ENCODE measurements around the gene AMOTL1.
A peak's percentile ranks its signal among the peaks of the same experiment; 100 is the strongest.
"Not testable (repeated sequence)": the region's sequence is repeated elsewhere in the genome, so short reads cannot be mapped to it uniquely, and the experiment has no call there.

The AMOTL1 gene

GRCh38 chr11:94825031-94825430 lies 56.9 kb downstream of the AMOTL1 start:
- no peak for DNase-seq (ENCODE audit: low read depth)

GRCh38 chr11:94825481-94825880 lies 57.3 kb downstream of the AMOTL1 start:
- no peak for DNase-seq (ENCODE audit: low read depth)

- DNase-seq (ENCODE audit: low read depth): no peak
Measured at GRCh38 chr11:94826415-94826814, 58.3 kb downstream of the AMOTL1 start.

- DNase-seq (ENCODE audit: low read depth): no peak
Measured at GRCh38 chr11:94828088-94828487, 59.9 kb downstream of the AMOTL1 start.

- DNase-seq (ENCODE audit: low read depth): no peak
Measured at GRCh38 chr11:94830722-94831510, 62.8 kb downstream of the AMOTL1 start.

GRCh38 chr11:94831529-94831928 lies 63.4 kb downstream of the AMOTL1 start:
- no peak for DNase-seq (ENCODE audit: low read depth)

GRCh38 chr11:94832604-94833235 lies 64.6 kb downstream of the AMOTL1 start:
- no peak for DNase-seq (ENCODE audit: low read depth)

- no peak for DNase-seq (ENCODE audit: low read depth)
Measured at GRCh38 chr11:94834911-94835593, 66.9 kb downstream of the AMOTL1 start.

GRCh38 chr11:94835594-94835927 lies 67.4 kb downstream of the AMOTL1 start:
- DNase-seq (ENCODE audit: low read depth): no peak

GRCh38 chr11:94837317-94837716 lies 69.2 kb downstream of the AMOTL1 start:
- no peak for DNase-seq (ENCODE audit: low read depth)

GRCh38 chr11:94838027-94838731 lies 70.0 kb downstream of the AMOTL1 start:
- DNase-seq (ENCODE audit: low read depth): no peak

- no peak for DNase-seq (ENCODE audit: low read depth)
Measured at GRCh38 chr11:94840209-94840608, 72.1 kb downstream of the AMOTL1 start.

GRCh38 chr11:94844031-94844430 lies 75.9 kb downstream of the AMOTL1 start:
- DNase-seq (ENCODE audit: low read depth): no peak

- no peak for DNase-seq (ENCODE audit: low read depth)
Measured at GRCh38 chr11:94845622-94846021, 77.5 kb downstream of the AMOTL1 start.

GRCh38 chr11:94849839-94850238 lies 81.7 kb downstream of the AMOTL1 start:
- peak; percentile 9 for DNase-seq (ENCODE audit: low read depth)

- DNase-seq (ENCODE audit: low read depth): no peak
Measured at GRCh38 chr11:94851864-94852636, 83.9 kb downstream of the AMOTL1 start.

- not testable (repeated sequence) for DNase-seq (ENCODE audit: low read depth)
Measured at GRCh38 chr11:94853288-94853687, 85.1 kb downstream of the AMOTL1 start.

- DNase-seq (ENCODE audit: low read depth): no peak
Measured at GRCh38 chr11:94853836-94854235, 85.7 kb downstream of the AMOTL1 start.

- DNase-seq (ENCODE audit: low read depth): no peak
Measured at GRCh38 chr11:94854770-94855633, 86.8 kb downstream of the AMOTL1 start.

GRCh38 chr11:94855666-94856065 lies 87.5 kb downstream of the AMOTL1 start:
- no peak for DNase-seq (ENCODE audit: low read depth)

GRCh38 chr11:94856443-94856842 lies 88.3 kb downstream of the AMOTL1 start:
- no peak for DNase-seq (ENCODE audit: low read depth)
